ENCODE results near the gene CDKN1C.

The CDKN1C gene

DNA sequence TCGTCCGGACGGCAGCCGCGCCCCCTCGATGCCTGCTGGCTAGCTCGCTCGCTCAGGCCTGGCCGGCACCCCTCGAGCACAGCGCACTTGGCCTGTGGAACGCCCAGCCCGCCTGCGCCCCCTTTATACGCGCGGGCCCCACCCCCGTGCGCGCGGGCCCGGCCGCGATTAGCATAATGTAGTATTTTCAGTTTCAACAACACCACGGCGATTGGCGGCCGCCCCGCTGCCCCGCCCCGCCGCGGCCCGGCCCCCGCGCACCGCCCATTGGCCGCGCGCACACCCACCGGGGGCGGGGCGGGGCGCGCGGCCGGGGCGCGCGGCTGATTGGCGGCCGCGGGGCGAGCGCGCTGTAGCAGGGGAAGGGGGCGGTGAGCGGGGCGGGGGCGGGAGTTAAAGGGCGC is at the start of gene CDKN1C:
Gene CDKN1C (minus strand): TSS at position 98 of the 404 bp plus-strand sequence. CDS start 319 bp downstream, outside the sequence.
- DNase-seq, result peak; percentile 89

DNA sequence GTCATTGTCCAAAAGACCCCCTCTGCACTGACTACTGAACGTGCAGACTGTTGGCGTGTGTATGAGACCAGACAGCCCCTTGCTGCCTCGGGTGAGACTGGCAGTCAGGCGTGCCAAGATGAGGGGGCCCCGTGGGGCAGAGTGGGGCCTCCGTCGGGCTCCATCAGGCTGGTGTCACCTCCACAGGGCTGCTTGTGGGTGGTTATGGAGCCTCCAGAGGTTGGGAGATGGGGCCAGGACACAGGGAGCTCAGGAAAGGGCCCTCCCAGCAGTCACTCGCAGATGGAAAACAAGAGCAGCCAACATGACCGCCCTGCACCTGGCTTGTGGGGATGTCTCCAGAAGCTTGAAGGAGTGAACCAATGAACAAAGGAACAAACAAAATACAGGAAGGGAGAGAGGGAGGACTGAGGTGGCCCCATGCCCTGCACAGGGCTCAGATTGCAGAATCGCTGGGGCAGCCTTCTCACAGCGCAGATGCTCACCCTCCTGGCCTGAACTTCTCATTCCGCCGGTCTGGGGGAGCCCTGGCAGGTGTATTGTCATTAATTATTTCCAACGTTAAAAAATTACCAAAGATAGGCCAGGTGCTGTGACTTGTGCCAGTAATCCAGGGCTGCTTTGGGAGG is 49.1 kb upstream of the CDKN1C start:
- DNase-seq, result no peak

DNA sequence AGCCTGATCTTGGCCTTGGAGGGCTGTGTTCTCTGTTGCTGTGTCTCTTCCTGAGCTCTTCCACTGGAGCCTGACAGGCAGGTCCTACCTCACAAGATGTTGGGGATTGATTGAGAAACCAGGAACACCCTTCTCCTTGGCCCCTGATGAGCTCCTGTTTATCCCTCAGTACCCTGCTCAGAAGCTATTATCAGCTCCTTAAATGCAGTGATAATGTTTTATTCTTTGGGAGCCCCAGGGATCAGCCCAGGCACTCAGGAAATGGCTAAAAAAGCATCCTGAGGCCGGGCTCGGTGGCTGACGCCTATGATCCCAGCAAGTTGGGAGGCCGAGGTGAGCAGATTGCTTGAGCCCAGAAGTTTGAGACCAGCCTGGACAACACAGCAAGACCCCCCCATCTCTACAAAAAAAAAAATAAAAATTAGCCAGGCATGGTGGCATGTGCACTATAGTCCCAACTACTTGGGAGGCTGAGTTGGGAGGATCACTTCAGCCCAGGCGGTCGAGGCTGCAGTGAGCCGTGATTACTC is 48.5 kb upstream of the CDKN1C start:
- DNase-seq, result no peak

DNA sequence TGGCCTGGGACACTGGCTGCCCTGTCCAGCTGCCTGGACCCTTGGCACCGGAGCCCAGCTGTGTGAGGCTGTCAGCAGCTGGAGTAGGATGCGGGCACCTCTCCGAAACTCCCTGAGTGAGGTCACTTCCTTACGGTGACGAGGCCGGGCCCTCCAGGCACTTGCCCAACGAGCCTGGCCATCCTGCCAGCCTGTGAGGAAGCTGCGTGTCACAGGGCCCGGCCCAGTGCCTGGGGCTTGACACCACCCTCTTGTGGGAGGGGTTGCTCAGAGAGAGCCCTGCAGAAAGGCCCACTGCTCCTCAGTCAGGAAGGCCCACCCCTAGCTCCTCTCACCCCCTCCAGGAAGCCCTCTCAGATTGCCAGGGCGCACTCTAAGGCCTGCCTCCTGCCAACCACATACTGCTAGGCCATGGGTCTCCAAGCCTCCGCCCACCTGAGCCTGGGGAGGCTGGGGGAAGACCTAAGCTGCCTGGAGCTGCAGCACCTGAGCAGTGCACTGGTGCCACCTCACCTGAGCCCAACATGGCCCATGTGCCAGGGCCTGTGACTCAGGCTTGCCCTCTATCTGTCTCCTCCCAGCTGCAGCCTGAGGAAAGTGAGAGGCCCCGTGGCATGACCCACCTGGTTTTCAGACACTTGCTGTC is 47.9 kb upstream of the CDKN1C start:
- DNase-seq, result no peak

DNA sequence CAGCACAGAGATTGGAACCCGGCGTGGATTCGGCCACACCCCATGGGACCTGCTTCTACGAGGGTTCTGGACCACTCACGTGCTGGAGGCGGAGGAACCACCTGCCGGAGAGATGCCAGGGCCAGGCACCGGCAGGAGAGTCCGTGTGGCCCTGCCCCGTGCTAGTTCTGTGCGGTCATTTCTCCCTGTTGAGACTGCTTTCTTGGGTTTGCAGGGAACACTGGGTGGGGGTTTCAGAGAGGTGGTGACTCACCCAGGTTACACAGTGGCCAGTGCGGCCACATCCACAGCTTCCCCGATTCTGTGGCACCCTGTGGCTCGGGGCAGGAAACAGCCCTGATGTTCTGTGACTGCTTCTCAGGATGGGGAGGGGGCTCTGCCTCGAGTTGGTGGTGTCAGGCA is 47.3 kb upstream of the CDKN1C start:
- DNase-seq, result no peak

DNA sequence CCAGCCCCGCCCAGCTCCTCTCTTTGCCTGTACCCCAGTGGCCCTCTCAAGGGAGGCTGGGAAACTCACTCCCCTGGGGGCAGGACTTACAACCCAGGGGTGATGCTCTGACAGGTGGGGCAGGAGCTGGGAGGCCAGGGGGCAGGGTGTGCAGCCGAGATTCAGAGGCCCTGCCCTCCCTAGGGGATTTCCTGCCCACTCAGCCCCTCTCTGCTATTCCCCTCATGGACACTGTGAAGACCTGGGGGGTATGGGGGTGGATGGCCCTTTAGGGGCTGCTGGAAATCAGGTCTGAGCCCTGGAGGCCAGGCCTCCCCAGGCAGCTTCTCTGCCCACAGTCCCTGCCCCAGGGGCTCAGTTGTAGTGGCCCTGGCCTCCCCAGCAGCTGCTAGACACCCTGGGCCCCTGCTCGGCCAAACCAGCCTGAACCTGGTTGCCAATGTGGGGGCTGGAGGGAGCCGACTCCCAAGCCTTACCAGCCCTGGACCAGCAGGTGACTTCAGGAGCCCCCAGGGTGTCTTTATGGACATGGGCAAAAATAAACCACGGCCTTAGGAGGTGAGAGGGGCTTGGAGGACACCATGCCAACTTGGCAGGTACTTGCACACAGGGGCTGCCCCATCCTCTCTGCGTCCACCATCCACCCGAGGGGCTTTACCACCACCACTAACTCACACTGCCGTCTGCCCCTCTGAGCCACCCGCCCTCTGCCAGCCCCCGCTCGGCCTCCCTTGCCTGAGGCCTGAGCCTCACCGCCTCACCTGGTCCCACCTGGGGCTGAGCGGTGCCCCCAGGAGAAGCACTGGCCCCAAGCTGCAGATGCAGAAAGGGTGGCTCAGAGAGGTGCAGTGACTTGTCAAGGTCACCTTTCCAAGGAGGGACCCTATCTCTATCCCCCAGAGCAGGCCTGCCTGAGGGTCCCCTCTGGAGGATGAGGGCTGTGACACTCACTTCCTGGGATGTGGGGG is 46.5 kb upstream of the CDKN1C start:
- no peak for DNase-seq

DNA sequence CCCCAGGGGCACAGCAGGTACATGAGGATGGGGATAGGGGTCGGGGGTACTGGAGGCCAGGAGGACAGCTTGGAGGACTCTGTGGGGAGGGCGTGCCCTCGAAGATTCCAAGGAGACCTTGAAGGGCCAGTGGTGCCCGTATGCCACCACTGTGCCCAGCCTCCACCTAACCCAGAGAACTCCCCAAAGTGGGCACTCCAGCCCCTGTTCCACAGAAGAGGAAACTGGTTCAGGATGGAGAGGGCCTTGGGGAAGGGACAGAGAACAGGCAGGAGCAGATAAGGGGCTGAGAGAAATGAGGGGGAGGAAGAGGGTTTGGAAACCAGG is 45.8 kb upstream of the CDKN1C start:
- DNase-seq, result no peak

DNA sequence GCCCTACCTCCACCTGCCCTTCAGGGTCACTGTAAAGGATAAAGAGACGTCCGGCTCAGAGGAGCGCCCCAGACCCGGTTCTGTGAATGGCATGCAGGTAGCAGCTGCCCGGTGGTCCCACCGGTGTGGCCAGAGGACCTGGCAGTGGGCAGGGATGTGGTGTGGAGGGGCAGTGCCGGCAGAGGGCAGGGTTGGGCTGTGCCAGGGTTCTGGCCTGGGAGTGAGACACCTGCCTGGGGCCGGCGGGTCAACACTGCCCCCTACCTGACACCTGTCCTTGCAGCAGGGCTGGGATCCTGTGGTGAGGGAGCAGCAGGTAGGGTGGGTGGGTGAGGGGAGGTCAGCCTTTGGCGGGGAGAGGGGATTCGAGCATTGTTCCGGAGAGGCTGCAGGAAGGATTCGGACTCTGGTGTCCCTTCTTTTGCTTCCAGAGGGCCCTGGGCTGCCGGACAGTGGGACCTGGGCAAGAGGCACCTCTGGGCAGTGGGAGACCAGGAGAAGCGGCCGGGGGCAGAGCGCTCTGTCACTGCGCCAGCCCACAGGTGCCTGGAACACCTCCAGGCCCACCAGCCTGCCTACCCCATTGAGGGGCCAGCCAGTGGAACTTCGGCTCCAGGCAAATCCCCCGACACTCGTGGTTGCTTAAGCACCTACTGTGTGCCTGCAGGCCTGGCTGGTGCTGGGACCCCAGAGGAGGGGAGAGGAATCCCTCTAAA is 45.3 kb upstream of the CDKN1C start:
- DNase-seq, result no peak

DNA sequence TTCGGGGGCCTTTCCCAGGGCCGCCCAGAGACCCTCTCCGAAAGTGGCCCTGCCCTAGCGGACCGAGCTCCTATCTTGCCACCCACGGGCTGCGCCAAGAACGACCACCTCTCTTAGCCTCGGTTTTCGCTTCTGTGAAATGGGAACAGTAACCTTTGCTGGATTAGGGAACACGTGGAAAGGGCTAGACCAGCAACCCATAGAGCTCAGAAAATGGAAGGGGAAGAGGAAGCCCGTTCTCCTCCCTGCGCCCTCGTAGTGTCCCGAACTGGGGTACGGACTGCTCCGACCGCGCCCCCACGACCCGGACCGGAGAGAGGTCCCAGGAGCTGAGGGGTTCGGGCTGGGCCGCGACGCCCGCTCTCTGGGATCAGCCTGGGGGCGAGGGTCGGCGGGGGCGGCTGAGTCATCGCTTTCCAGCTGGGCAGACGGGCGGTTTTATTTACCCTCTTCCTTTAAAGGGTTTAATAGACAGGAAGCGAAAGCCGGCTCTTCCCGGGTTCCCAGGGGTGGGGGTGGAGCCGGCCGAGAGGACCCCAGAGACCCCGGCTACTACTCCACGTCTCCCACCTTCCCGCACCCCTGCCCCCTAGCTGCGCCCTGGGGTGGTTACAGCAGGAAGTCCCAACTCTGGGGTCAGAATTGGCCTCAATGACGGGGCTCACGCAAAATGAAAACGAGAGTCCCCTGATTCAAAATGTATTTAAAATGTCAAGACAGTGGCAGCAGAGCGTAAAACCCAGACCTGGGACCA is 44.6 kb upstream of the CDKN1C start:
- DNase-seq, result no peak

DNA sequence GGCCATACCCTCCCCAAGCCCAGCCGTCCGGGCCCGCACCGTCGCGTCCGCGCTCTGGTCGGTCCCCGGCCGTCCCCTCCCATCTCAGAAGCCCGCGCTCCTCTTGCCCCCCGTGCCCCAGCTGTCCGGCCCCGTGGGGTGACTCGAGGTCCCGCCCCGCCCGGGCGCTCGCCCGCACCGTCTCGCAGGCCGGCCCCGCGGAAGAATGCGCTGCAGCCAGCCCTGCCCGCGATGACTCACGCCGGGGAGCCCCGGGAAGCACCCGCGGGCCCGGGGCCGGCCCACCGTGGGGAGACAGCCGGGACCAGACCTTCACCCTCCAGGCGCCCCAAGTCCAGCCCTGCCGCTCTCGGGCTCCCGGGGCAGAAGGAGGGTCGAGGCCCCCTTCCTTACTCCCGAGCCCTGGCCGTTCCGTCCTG is 44.0 kb upstream of the CDKN1C start:
- DNase-seq, result no peak

DNA sequence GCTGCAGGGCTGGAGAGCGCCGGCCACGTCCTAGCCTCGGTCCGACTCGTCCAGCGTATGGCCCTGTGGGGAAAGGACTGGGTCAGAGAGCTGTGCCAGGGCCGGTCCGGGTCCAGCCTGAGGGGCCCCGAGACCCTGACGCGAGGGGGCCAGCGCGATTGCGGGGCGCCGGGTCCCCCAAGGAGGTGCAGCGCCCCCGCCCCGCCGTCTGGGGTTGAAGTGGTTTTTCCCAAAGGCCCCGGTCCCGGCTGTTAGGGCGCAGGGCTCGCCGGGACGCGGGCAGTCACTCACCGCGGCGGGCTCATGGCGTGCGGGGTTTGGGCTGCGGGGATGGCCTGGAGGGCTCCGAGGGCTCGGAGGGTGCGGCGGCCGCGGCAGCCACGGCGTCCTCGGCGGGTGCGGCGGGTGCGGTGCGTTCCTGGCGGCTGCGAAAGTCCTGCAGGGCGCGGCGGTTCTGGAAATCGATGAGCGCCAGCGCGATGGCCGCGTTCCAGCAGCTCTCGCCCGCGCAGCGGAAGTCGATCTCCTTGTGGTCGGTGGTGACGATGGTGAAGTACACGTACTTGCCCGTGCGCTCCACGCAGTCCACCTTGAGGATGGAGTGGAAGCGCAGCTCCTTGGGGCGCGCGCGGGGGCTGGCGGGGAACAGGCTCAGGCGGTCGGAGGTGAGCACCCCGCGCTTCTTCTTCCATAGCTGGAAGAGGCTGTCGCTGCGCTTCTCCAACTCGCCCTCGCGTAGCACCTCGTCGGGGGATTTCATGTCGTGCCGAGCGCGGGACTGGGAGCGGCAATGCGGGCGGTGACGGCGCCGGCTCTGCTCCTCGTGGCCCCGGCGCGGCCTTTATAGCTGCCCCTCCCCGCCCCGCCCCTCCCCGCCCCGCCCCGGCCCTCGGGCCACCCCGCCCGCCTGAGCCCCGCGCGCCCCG is 43.3 kb upstream of the CDKN1C start, which contains the start of gene PHLDA2:
Gene PHLDA2 (minus strand): TSS at position 816 of the 926 bp plus-strand sequence. CDS start 56 bp downstream, at position 760.
- no peak for DNase-seq

DNA sequence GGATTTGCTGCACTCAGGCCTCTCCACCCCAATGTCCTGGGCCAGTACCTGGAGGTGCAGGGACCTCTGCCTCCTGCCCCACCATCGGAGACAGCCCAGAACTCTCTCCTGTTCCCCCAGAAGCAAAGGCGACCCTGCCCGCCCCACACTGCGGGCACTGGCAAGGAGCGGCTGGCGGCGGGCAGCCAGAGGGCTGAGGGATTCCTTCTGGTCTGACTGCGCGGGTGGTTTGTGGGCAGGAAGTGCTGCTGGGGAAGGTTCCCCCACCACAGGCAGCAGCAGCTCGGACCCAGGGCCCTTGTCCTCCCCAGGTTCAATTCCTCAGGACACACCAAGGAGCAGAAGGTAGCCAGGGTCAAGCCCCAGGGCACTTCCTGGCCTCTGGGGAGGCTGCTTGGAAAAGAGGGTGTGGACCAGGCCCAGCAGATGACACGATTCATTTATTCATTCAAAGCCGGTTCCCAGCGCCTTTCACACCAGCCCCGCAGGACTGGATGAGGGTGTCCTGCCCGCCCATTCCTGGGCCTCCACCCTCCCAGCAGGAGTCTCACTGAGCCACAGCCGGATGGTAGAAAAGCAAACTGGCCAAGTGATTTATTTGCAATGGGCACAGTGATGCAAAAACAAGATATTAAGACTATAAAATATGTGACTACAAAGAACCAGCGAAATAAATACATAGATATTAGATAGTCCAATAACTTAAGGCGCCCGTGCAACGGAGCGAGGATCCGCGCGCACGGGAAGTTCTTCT is 42.5 kb upstream of the CDKN1C start:
- no peak for DNase-seq

DNA sequence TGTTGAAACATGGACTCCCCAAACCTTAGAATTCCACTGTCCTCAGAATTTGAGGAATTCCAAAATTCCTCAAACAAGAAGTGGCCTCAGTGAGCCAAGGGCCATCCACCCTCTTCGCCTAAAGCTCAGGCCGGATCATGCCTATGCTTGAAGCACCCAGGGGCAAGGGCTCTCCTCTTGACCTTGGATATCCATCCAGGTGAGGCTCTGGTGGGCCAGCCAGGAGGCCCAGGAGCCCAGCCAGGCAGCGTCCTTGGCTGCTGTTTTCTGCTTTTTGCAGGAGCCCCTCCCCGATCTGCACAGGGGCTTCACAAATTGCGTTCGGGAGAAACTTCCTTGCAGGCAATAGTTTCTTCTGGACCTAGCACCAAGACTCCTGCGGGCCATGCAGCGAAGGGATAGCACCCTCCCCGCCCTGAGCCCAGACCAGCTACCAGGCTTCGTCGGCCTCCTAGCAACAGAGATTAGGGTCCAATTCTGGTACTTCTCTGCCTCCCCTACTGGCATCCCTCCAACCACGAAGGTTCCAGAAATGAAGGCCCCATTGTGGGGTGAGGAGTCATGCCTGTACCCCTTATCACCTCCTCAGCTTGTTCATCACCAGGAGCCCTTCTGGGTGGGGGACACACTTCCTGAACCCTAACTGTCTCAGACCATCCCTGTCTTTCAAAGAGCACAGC is 41.7 kb upstream of the CDKN1C start:
- DNase-seq, result no peak

DNA sequence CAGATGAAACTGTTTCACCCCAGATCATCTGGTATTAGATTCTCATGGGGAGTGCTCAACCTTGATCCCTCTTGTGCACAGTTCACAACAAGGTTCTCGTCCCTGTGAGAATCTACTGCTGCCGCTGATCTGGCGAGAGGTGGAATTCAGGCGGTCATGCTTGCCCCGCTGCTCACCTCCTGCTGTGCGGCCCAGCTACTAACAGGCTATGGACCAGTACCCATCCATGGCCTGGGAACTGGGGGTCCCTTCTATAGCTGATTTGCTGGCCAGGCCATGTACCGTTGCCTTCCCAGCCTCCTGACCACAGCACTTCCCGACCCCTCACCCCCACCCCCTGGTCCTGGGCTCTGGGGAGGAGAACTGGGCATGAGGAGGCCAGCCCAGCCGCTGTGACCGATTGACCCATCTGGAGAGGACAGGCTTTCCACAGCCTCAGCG is 41.1 kb upstream of the CDKN1C start:
- no peak for DNase-seq

DNA sequence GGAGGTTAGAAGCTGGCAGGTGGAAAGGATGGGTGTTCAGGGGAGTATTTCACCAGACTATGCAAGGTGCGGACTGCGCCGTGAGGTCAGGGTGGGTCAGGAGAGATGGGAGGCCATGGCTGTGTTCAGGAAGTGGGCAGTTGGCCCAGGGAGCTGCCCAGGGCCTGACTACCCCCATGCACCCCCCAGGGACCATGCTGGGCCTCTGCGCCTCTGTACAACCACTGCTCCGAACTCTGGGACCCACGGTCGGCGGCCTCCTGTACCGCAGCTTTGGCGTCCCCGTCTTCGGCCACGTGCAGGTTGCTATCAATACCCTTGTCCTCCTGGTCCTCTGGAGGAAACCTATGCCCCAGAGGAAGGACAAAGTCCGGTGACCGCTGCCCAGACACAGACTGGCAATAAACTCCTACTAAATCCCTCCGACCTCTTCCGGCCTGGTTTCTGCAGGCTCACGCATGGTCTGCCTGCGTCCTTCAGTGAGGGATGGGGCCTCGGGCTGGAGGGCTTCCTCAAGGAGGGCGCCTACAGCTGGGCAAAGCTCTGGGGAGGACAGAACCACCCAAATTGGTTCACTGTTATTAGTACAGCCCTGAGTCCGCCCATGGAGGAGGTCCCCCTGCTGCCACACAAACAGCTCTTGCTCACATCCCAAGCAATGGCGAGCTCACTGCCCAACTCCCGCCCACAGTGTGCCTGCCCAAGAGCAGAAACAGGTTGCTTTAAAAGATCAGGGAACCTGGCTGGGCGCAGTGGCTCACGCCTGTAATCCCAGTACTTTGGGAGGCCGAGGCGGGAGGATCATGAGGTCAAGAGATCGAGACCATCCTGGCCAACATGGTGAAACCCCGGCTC is 39.5 kb upstream of the CDKN1C start:
- DNase-seq, result no peak

DNA sequence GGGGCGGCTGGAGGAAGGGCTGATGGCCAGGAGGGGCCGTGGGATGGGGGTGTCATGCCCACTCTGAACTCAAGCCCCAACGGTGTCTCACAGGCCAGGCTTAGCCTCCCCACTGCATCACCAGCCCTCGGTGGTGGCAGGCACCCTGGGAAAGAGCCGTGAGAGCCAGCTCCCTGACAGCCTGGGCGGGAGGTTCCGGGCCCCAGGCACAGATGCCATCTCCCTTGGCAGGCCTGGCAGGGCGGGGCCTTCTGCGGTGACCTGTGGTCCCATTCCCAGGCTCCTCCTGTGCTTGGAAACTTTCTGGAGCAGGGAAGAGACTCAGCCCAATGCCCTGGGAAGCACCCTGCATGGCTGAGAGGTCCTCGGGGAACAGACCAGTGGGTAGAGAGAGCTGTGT is 38.8 kb upstream of the CDKN1C start:
- no peak for DNase-seq

DNA sequence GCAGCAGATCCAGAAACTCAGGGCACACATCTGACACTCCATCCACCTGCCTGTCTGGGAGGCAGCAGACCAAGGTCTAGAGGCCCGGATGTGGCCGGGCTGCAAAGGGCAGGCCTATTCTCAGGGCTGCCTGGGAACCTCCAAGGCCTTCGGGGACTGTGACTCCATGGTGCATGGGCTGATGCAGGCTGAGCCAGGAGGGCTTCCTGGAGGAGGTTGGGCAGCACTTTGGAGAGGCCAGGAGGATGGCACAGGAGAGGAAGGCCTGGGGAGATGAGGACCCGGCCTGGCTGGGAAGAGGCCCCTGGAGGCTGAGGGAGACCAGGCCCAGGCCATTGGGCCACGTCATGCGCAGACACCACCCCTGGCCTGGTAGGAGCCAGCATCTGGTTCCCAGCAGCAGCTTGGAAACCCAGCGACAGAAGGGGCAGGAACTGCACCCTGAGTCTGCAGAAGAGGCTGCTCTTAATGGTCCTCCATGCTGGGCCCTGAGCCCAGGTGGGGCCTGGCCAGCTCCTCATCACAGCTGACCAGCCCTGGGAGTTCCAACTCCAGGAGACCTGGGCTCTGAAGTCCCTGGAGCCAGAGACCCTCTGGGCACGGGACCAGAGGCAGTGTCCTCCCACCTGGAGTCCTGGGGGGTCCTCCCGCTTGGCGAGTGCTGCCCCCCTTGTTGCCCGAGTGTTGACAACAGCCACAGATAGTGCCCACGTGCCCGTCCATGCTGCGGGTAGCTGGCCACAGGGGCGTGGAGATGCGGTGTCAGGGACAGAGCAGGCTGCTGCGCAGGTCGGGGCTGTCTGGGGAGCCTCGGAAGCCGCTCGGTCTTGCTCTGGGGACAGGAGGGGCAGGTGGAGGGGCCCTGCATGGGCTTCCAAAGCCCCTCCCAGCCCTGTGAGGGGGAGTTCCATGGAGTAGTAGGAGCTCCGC is 38.1 kb upstream of the CDKN1C start:
- DNase-seq, result no peak
